NCI-H2081 (cell line): ENCODE results near the gene SLC28A1.

Source experiments
- DNase-seq, 2 experiments: peaks; one replicate each; lab custom pipeline; 2025; lab: John Stamatoyannopoulos, UW

SLC28A1 gene

GRCh38 chr15:84940399-84940798, 55.9 kb downstream of the SLC28A1 start:
- no peak for DNase-seq

GRCh38 chr15:84942456-84942855, 58.0 kb downstream of the SLC28A1 start:
- DNase-seq: no peak

- no peak for DNase-seq
Observed at GRCh38 chr15:84944311-84944710, 59.8 kb downstream of the SLC28A1 start.

GRCh38 chr15:84944861-84945260, 60.4 kb downstream of the SLC28A1 start:
- no peak for DNase-seq

- DNase-seq: no peak
Observed at GRCh38 chr15:84946772-84947489, 62.5 kb downstream of the SLC28A1 start.

- no peak for DNase-seq
Observed at GRCh38 chr15:84947947-84948830, 63.7 kb downstream of the SLC28A1 start.

- no peak for DNase-seq
Observed at GRCh38 chr15:84949043-84949442, 64.6 kb downstream of the SLC28A1 start.

- no peak for DNase-seq
Observed at GRCh38 chr15:84949845-84950569, 65.5 kb downstream of the SLC28A1 start.

GRCh38 chr15:84950570-84951111, 66.2 kb downstream of the SLC28A1 start:
- no peak for DNase-seq

- DNase-seq: no peak
Observed at GRCh38 chr15:84951736-84952135, 67.3 kb downstream of the SLC28A1 start.

GRCh38 chr15:84953136-84953535, 68.7 kb downstream of the SLC28A1 start:
- no peak for DNase-seq

GRCh38 chr15:84953726-84954125, 69.3 kb downstream of the SLC28A1 start:
- no peak for DNase-seq

- DNase-seq: peak in 1 of 2 experiments; percentile 27
Observed at GRCh38 chr15:84955089-84955848, 70.8 kb downstream of the SLC28A1 start.

GRCh38 chr15:84956199-84956598, 71.7 kb downstream of the SLC28A1 start:
- no peak for DNase-seq

- DNase-seq: no peak
Observed at GRCh38 chr15:84960391-84961113, 76.1 kb downstream of the SLC28A1 start.

- DNase-seq: no peak
Observed at GRCh38 chr15:84961114-84961452, 76.6 kb downstream of the SLC28A1 start.

GRCh38 chr15:84961707-84962106, 77.2 kb downstream of the SLC28A1 start:
- DNase-seq: no peak

GRCh38 chr15:84962955-84963354, 78.5 kb downstream of the SLC28A1 start:
- DNase-seq: no peak

- DNase-seq: no peak
Observed at GRCh38 chr15:84967380-84967779, 82.9 kb downstream of the SLC28A1 start.

GRCh38 chr15:84968301-84968700, 83.8 kb downstream of the SLC28A1 start:
- no peak for DNase-seq

GRCh38 chr15:84969257-84969656, 84.8 kb downstream of the SLC28A1 start:
- DNase-seq: no peak
